Activated naive CD4-positive, alpha-beta T cell treated with Interleukin-2 at 50 U/mL for 16 hours (primary cell): ENCODE results near the gene MIEF1.

Source experiments
- DNase-seq: peaks from one replicate; pipeline ENCODE4 v3.0.0-alpha.2; 2020

The MIEF1 gene

DNA sequence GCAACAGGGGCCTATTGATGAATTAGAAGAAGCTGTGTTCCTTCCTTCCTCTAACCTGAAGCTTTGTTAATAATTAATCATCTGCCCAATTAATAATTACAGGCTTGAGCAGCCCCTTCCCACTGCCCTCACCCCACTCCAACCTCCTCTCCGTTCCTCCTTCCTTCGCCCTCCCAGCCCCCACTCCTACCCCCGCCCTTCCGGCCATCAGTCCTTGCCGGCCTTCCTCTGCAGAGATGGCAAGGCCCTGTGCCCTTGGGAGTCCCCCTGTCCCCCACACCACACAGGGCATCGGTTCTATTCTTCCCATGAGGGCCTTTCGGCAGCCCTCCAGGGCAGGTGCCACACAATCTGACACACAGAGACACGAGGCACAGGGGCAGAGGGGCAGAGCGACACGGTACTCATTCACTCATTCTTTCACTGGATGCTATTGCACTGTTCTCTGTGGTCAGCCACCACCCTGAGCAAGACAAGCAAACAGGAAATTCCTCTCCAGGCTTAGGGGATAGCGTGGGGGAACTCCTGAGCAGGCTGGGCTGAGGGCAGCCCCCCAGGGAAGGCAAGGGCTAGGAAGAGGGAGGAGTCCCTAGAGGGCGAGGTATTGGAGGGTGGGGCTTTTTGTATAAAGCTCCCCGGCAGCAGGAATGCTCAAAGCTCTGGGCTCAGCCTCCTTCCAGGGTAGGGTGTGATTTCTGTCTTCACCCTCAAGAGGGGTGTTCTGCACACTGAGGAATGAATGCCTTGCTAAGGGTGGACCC is 30.5 kb upstream of the MIEF1 start:
- DNase-seq = no peak

DNA sequence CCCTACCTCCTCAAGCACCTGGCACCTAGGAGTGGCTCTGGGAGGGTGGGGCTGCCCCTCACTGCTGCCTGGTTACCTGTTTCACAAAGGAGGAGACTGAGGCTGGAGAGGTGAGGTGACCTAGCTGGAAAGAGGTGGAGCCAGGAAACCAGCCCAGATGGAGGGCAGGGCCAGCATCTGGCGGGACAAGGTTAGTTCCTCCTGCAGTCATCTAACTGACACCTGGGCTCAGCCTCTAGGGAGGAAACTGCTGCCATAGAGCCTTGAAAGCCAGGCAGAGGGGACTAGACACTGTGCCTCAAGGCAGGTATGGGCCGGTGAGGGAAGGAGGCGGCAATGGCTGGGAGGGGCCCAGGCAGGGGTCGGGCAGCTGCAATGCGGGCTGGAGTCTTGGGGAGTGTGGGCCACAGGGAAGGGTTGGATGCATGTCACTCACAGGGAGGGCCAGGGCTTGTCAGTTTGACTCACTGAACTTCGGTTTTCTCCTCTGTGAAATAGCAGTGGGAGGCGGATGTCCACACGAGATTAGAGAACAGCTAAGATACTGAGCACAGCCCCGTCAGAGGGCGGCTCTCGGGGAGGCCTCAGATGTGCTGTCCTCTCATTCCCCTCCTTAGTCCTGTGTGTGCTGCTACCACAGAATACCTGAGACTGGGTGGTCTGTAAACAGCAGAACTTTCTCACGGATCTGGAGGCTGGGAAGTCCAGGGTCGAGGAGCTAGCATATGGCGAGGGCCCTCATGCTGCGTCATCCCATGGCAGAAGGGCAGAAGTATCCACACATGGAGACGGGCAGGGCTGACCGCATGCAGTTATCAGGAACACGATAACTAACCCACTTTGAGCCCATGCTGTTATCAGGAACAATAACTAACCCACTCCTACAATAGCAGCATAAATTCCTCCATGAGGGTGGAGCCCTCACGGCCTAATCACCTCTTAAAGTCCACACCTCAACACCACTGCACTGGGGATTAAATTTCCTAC is 29.2 kb upstream of the MIEF1 start:
- no peak for DNase-seq

DNA sequence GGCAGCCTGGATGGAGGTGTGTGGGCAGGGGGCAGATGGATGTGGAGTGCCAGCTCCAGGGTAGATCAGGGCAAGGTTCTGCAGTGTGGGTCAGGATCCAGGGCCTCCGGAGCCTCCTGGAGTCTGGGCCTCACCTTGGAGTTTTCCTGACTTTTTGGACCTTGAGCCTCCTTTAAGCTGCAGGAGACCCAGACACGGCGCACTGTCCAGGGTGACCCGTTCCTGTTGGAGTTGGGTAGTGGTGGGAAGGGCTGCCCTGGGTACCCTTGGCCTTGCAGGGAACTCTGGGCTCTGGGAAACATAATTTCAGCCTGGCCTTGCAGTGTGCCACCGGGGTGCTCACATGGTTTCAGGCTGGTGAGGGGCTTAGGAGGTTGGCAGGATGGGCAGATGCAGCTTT is 28.2 kb upstream of the MIEF1 start:
- DNase-seq = no peak

DNA sequence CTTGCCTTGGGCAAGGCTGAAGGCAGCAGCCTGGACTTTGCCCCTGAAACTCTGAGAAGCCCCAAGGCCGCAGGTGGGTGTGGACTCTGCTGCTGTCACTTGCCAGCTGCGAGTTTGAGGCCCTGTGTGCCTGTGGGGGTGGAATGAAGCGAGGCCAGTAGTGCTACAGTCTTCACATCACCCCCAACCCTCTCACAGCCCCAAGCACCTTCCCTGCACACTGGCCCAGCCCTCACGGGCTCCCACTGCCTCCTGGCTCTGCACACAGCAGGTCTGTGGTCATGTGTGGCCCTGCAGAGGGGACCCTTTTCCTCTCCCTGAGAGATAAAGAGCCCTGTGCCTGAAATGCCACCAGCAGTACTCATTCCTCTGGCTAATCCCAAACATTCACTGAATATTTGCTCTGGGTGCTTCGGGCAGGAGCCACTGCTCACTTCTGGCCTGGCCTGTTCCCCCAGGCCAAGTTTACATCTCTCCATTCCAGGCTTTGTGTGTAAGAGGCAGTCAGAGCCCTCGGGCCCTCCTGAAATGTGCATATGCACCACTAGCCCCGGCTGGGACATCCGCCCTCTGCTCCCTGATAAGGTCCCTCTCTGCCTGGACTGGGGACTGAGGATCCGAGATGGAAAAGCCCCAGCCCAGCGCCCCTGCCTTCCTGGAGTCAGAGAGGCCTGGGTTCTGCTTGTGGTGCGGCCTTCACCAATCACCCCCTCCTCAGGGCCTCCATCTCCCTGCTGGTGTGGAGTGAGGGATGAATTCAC is 27.6 kb upstream of the MIEF1 start:
- DNase-seq = no peak

DNA sequence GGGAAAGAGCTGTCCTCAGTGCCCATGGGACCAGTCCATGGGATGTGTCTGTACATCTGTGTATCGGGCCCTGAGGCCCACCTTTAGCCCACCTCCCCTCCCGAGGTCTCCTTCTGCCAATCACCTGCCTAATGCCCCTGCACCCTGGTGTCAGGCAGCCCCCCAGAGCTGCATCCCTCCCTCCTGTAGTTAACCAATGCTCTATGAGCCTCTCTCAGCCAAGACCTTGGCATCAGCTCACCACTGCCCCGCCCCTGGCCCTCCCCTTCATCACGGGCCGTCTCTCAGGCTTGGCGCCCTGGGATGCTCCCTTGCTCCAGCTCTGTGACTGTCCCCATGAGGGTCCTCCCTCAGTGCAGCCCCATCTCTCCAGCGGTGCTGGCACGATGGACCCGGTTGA is 26.8 kb upstream of the MIEF1 start:
- no peak for DNase-seq

DNA sequence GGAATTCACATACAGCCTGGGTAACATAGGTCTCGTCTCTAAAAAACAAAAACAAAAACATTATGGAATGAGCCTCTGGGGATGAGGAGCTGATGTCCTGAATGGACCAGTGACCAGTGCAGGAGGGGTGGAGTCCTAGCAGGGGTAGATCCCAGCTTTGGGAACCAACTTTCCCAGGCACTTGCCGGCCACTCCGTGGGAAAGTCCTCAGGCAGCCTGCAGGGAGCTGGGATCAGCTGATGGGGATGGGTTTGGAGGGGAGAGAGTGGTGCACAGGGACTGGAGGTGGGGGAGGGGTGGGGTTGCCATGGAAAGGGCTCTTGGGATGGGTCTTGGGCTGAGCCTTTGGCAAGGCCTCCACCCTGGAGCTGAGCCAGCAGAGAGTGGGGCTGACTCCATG is 26.2 kb upstream of the MIEF1 start:
- no peak for DNase-seq

DNA sequence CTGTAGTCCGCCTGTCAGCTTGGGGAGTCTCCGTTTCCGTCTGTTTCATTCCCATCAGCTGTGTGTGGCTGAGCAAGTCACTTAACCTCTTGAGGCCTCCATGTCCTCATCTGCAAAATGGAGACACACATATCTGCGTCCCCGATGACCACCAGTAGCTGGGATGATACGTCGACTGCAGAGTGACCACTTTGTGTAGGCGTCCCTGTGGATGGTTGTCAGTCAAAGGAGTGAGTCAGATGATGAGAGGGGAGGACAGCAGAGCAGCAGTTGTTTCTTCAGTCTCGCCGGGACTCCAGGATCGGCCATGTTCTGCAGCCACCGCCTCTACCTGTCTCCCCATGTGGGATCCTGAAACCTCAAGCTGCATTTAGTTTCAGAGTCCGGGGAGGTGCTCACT is 25.4 kb upstream of the MIEF1 start:
- no peak for DNase-seq

DNA sequence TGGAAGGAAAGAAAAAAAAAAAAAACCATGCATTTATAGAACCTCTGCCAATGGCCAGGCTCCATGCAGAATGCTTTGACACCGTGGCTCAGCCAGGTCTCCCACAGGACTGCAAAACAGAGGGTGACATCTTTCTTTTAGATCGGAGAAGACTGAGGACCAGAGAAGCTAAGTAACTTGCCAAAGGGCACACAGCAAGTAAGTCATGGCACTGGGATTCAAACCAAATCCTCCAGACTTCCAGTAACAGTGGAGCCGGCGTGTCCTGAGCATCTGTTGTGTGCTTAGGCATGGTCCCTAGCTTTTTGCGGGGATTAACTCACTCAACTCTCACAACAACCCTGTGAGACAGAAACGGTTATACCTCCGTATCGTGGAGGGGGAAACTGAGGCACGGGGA is 24.5 kb upstream of the MIEF1 start:
- DNase-seq = no peak

DNA sequence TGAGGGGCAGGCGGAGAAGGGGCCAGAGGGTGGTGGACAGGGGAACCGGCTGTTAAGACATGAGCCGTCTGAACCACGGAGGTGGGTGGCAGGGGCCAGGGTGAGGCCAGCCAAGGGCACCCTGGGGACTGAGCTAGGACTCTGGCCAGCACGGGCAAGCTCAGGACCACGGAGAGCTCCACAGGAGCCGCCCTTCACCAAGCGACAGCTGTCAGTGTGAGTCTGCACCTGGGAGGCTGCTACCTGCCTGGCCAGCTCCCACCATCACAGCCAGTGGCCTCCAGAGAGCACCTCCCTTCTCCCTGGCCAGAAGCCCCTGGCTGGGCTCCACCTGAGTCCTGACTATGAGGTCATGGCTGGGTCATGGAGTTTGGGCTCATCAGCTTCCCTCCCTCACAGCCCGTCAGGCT is 23.6 kb upstream of the MIEF1 start:
- peak; percentile 15 for DNase-seq

DNA sequence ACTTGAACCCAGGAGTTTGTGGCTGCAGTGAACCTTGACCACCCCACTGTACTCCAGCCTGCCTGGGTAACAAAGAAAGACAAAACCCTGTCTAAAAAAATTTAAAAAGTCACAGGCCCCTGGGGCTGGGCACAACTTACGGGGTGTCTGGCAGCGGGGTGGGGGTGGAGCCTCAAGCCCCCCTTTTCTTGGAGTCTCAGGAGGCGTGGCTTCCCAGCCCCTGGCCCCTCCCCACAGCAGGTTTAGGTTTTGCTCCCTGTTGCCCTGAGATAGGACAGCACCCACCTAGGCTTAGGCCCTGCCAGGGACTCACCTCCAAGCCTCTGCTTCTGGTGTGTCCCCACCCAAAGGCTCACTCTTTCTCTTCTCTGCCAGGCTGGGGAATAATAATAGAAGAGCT is 22.8 kb upstream of the MIEF1 start:
- DNase-seq = no peak

DNA sequence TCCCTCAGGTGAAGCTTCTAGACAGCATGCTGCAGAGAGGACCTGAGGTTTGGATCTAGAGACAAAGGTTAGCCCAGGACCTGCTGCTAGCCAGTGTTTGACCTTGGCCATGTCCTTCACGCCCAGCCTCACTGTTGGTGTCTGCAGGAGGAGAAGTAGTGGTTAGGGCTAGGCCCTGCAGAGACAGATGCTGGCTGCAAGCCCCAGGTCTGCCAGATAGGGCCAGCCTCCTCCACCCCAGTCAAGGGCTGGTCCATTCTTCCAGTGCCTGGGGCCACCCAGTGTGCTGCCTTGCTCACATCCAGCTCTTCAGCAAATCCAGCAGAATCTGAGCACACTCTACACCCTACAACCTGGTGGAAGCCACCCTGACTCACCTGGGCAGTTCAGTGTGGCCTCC is 21.5 kb upstream of the MIEF1 start:
- no peak for DNase-seq

DNA sequence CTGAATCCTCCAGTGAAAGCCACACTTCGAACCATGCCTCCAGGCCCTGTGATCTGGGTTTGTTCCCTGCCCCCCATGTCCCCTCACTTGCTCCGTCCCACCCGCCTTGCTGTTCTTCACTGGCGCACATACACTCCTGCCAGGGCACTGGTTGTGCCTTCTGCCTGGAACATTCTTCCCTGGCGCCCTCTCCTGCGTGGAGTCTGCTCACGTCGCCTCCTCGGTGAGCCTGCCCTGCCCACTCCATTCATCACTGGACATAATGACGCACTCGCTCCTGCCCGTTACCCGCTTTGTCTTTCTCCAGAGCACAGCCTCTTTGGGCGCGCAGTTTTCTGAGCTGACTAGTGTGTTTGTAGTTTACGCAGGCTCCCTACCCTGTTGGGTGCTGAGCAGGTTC is 21.0 kb upstream of the MIEF1 start:
- no peak for DNase-seq

DNA sequence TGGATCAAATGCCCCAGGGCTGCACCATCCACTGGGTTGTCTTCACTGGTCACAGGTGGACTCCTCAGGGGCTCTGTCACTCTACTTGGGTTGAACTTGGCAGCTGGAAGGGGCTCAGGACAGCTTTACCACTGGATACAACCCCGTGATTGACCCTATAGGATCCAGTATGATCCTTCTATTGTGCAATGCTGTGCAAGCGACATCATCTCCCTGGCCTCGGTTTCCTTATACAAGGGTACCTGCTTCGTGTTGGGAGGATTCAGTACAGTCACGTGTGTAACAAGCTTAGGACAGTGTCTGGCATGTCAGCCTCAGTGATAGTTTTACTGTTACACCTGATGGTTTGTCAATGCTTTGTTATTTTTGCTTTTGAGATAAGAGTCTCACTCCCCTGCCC is 20.5 kb upstream of the MIEF1 start:
- DNase-seq = no peak

DNA sequence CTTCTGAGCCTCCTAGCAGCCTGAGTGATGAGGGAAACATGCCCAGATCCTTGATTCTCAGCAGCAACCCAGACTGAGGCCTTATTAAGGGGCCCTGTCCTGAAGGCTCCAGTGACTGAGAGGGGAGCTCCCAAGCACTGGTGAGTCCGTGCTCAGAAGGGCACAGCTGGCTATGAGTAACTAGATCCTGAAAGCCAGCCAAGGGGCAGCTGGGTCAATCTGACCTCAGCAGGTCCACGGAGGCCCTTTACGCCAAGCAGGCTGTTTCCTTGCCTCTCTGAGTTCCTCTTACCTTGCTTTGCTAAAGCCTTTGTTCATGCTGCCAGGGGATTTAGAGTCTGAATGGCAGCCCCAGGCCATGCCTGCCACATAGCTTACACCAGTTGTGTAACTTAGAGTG is 19.3 kb upstream of the MIEF1 start:
- no peak for DNase-seq

DNA sequence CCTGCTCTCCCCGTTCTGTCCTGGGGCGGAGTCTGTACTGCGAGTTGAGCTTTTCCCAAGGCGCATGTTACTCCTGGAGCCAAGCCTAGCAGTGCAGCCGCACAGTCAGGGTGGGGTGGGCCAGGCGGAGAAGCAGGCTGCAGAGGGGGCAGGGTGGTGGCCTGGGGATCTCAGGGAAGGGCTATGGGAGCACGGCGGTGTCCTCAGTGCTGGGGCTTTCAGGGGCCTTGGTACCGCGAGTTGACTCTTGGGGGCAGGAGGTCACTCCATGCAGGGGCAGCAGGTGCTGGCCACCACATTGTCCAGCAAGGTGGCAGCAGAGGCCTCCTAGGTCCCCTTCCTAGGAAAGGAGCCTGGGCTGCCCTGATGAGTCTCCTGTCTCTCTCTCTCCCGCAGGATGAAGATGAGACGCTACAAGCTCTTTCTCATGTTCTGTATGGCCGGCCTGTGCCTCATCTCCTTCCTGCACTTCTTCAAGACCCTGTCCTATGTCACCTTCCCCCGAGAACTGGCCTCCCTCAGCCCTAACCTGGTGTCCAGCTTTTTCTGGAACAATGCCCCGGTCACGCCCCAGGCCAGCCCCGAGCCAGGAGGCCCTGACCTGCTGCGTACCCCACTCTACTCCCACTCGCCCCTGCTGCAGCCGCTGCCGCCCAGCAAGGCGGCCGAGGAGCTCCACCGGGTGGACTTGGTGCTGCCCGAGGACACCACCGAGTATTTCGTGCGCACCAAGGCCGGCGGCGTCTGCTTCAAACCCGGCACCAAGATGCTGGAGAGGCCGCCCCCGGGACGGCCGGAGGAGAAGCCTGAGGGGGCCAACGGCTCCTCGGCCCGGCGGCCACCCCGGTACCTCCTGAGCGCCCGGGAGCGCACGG is 14.9 kb upstream of the MIEF1 start:
- DNase-seq = no peak

DNA sequence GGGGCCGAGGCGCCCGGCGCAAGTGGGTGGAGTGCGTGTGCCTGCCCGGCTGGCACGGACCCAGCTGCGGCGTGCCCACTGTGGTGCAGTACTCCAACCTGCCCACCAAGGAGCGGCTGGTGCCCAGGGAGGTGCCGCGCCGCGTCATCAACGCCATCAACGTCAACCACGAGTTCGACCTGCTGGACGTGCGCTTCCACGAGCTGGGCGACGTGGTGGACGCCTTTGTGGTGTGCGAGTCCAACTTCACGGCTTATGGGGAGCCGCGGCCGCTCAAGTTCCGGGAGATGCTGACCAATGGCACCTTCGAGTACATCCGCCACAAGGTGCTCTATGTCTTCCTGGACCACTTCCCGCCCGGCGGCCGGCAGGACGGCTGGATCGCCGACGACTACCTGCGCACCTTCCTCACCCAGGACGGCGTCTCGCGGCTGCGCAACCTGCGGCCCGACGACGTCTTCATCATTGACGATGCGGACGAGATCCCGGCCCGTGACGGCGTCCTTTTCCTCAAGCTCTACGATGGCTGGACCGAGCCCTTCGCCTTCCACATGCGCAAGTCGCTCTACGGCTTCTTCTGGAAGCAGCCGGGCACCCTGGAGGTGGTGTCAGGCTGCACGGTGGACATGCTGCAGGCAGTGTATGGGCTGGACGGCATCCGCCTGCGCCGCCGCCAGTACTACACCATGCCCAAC is 14.1 kb upstream of the MIEF1 start:
- no peak for DNase-seq

DNA sequence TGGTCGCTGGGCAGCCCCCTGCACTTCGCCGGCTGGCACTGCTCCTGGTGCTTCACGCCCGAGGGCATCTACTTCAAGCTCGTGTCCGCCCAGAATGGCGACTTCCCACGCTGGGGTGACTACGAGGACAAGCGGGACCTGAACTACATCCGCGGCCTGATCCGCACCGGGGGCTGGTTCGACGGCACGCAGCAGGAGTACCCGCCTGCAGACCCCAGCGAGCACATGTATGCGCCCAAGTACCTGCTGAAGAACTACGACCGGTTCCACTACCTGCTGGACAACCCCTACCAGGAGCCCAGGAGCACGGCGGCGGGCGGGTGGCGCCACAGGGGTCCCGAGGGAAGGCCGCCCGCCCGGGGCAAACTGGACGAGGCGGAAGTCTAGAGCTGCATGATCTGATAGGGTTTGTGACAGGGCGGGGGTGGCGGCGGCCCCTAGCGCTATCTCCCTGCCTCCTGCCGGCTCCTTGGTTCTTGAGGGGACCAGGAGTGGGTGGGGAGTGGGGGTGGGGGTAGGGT is 13.5 kb upstream of the MIEF1 start:
- no peak for DNase-seq

DNA sequence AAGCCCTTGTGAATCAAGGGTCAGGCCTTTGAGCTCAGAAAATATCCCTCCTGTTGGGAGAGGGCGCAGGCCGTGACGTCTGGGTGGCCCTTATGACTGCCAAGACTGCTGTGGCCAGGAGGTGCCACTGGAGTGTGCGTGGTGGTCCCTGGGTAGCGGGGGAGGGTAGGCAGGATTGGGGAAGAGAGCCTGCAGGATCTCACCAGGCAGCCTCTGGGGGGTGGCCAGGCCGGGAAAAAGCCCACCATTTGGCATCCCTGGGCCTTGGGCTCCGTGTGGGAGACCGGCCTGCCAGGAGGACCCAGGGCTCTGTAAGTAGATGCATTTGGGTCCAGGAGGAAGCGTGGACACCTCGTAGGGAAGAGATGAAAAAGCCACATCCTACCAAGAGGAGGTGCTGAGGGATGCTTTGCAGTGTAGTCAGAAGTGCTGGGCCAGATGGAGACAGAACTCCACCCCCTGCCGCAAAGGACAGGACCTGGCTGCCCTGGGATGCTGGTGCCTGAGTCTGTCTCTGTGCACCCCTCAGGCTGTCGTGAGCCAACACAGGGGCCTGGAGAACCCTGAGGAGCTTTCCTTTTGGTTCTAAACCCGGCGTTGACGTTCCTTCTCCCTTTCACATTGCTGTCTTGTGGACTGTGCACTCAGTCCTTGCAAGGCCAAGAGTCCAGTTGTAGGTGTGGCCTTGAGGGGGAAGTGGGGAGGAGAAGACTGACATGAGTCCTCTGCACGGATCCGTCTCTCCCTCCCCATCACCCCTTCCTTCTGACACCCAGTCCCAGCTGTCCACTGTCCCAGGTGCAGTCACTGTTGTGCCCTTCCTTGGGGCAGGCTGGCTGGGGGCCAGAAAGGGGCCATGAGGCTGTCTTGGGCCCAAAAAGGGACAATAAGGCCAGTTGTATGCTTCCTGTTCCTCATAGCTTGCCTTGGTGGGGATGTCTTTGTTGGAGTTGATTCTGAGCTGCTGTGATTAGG is 12.7 kb upstream of the MIEF1 start:
- no peak for DNase-seq

DNA sequence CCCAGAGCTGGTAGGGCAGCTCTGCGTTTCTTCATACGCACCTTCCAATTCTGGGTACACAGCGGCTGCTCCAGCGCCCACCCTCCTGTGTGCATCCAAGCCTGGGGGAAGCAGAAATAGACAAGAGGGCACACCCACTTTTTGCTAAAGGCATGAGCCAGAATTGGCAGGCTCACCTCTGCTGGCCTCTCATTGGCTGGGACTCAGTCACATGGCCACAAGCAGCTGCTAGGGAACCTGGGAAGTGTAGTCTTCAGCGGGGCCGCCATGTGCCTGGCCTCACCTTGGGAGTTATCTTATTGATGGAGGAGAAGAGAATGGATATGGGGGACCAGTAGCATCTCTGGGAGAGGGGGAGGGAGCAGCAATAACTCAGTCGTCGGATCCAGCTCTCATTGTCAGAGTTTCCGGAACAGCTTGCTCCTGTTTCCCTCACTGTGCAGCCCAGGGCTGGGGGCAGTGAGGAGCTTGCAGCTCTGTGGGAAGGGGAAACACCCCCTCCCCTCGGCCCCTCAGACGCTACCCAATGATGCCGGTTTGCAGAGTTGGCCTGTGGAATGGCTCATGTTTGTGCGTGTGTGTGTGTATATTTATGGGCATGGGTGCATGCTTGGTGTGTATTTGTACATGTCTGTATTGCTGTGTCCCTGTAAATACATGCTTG is 11.8 kb upstream of the MIEF1 start:
- peak; percentile 83 for DNase-seq
